GM23248 (cell line): ENCODE data around the gene NFIX.

Source experiments
- EZH2 ChIP-seq: fragments of 200-600 bp; sonication (generic); IDR thresholded peaks from 2 replicates; pipeline ENCODE4 v1.6.1; 2018; ENCODE audit warnings: antibody characterized with exemption, mild to moderate bottlenecking; ENCODE audit not compliant: insufficient read depth, poor library complexity, severe bottlenecking
- EZH2phosphoT487 ChIP-seq: fragments of 200-600 bp; sonication (generic); IDR thresholded peaks from 2 replicates; pipeline ENCODE4 v1.6.1; 2018; ENCODE audit warnings: antibody characterized with exemption, moderate library complexity, mild to moderate bottlenecking, low read depth; ENCODE audit not compliant: insufficient read depth

DNA sequence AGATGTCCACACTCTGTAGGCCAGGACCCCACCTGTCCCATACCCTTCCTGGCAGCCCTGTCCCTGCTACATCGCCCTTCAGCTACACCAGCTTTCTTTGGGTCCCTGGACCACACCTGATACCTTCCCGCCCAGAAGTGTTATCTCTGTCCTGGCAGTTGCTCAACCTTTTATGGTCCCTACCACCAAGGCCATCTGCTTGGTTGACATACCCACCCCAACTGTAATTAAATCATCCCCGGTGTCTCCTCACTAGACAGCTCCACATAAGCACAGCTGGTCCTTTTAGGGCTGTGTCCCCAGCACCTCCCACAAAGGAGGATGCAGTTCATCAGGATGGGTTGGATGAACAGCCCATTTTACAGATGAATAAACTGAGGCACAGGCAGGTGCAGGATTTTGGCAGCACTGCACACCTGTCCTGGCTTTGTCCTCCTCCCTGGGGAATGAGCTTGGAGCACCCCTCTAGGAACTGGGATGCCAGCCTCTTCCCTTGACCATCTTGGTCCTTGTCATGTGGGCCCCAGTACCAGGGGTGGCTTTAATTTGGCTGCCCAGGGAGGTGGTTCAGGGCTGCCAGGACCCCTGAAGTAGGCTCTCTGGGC is 135.7 kb downstream of the NFIX start:
- TF ChIP-seq EZH2 (no peak), EZH2phosphoT487 (no peak)
